Measurements from ENCODE around the gene MPZL1.
A peak's percentile ranks its signal among the peaks of the same experiment; 100 is the strongest.
"Not testable (repeated sequence)": the region's sequence is repeated elsewhere in the genome, so short reads cannot be mapped to it uniquely, and the experiment has no call there.

Gene MPZL1

DNA sequence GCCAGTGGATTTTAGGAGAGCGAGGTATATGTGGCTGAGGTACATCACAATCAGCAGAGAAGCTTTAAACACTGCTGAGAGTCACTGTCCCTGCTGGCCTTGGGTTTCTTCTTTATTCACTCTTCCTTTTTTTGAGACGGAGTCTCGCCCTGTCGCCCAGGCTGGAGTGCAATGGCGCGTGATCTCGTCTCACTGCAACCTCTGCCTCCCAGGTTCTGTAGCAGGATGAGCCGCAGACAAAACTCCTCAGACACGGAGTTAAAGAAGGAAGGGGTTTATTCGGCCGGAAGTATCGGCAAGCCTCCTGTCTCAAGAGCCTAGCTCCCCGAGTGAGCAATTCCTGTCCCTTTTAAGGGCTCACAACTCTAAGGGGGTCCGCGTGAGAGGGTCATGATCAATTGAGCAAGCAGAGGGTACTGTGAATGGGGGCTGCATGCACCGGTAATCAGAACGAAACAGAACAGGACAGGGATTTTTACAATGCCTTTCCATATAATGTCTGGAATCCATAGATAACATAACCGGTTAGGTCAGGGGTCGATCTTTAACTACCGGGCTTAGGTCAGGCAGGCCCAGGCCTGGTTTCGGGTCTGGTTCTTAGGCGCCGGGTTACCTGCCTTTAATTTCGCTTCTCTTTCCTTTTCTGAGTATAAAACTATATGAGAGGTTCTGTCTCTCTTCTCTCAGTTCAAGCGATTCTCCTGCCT lies 1.9 kb upstream of the MPZL1 start:
- not testable (repeated sequence) for DNase-seq

DNA sequence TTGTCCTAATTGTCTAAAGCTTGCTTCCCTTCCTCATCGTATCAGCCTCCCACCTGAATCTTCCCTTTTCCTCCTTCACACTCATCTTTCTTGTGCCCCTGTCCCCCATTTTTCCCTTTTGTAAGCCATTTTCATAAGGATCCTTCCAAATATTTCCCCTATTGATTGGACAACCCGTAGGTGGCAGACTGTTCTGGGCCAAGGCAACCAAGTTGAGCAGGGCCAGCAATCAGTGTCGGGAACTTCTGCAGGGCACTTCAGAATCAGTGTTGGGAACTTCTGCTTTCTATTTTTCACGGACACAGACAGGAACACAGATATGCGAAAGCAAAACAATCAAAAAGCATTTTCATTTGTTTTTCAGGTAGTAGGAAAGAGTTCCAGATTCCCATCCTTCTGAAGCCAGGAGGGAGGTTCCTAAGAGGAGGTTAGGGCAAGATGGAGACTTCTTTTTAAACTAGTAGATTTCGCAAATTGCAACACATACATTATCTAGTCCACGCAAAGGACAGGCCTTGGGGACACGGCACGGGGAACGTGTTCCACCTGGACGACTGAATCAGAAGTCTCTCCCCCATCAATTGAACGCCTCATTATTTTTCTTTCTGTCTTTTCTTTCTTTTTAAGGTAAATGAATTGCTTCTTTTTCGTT lies 691 bp upstream of the MPZL1 start:
- DNase-seq, result no peak

DNA sequence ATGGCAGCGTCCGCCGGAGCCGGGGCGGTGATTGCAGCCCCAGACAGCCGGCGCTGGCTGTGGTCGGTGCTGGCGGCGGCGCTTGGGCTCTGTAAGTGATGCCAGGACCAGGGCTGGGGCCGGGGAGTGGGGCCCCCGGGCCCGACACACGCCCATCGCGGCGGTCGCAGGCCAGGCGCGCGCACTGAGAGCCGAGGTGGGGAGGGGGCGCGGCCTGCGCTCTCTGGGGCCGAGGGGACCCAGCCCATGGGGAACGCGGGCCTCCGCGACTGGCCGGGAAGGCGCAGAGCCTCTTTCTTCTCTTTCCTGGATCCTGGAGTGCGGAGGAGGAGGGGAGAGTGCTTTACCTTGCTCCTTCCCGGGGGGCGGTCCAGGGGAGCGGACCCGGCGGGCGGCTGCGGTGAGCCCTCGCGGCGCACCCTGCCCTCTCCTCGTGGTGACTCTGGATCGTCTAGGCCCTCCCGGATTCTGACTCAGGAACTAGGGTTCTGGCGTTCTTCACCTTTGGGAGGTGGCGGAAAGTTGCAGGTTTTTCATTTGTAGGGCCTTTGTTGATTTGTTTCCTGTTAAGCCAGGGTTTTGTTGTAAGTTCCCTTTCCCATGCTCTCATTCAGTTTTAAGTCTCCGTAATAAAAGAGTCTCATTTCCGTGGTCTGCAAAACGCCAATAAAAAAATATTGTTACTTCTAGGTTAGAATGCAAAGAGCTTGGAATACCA lies 529 bp downstream of the MPZL1 start:
- DNase-seq, result peak; percentile 13 to 19

DNA sequence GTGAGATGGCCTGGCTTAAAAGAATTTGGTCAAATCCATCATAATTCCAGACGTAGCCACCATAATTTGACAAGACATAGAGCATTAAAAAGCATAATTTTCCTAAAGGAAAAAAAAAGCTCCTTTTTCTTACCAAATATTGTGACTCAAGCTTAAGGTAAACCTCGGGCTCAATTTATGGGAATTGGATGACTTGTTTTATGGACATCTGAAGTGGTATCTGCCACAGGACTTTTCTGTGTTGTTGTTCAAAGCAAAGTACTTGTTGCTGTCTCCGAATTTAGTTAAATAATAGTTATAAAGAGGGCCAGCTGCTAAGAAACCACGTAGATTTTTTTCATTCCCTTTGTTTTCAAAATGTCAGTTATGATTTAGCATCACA lies 1.1 kb downstream of the MPZL1 start:
- no peak for DNase-seq

DNA sequence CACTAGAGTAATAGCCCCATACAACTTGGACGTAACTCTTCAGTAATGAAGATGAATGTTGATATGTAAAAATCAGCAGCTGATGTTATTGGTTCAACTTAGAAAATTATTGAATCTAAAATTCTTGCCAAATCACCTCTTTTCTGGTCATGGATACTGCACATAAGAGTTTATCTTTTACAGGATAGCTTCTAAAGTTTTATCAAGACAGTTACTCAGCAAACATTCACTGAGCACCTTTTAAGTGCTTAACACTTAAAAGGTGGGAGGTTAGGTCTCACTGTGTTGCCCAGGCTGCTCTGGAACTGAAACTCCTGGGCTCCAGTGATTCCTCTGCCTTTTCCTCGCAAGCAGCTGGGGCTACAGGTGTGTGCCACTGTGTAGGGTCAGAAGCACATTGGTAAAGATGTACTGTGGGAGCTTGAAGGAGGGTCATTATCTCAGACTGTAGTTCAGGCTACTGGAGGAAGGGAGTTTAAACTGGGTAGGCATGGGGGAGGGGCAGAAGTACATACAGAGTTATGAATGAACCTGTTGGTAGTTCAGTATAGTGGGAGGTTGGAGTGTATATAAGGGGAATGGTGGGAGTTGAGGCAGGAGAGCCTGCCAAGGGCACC lies 2.0 kb downstream of the MPZL1 start:
- DNase-seq, result no peak

DNA sequence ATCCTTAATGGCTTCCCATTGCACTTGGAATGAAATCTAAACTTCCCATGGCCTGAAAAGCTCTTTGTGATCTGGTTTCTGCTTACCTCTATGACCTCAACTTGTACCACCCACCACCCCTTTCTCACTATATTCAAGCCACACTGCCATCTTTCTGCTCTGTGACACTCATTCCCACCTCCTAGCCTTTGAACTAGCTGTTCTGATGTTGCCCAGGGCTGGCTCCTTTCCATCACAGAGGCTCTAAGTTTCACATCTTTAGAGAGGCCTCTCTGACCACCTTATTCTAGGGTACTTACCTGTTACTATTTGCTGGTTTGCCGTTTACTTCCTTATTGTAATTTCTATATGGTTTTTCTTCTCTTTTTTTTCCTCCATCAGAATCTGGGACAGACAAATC lies 4.2 kb downstream of the MPZL1 start:
- DNase-seq, result no peak

DNA sequence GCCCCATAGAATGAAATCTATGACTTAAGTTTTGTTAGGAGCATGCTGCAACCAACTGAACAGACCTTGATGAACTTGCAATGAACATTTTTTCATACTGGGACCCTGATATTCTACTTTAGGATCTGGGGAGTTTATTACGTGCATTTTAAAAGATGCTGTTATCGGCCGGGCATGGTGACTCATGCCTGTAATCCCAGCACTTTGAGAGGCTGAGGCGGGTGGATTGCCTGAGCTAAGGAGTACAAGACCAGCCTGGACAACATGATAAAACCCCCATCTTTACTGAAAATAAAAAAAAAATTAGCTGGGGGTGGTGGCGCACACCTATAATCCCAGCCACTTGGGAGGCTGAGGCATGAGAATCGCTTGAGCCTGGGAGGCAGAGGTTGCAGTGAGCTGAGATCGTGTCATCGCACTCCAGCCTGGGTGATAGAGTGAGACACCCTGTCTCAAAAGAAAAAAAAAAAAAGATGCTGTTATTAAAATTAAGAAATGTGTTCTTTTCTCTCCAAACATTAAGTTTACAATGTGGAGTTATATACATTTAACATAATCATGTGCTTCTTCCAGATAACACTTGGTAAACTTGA lies 7.1 kb downstream of the MPZL1 start:
- DNase-seq, result no peak

DNA sequence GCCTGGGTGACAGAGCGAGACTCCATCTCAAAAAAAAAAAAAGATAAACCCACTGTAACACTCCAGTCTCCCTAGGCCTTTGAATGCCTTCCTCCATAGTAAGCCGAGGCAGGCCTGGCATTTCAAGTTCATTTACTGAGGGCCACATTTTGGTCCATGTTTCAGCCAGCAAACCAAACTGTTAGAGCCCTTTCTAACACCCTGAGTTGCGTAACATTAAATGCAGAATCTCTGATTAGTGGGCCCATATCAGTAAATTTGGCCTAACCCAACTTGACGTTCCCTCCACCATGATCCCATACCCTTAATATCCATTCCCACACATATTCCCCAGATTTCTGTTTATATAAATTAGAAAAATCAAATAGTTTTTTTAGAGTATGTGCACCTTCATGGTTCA lies 12.4 kb downstream of the MPZL1 start:
- no peak for DNase-seq

DNA sequence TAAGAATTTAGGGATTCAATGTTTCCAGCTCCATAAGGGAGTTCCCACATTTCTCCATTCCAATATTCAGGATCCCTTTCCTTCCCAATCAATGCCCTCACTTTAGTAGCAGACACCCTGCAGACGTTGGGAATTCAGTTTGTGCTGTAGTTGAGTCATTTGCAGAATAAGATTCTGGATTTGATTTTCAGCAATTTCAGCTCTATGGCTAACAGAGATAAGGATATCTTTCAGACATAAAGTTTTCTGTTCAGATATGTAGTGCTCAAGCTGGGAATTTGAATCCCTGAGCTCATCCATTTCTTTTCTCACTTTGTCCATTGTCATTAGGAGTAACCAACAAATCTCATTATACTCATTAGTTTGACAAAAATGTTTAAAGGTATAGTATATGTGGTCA lies 13.1 kb downstream of the MPZL1 start:
- DNase-seq, result no peak

DNA sequence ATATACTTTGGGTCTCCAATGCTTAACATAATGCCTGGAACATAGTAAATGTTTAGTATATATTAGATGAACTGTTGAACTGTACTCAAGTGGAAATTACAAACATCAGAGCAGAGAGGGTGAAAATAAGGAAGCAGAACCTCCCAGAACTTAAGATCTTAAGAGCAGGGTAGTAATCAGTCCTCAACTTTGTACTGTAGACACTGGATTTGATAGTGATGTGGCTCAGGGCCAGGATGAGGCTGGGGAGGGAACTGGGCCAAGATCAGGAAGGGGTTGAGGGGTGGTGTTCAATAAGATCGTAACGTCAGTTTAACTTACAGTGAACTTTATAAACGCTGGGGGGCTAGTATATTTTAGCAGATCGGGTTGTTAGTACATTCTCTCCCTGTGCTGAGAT lies 15.4 kb downstream of the MPZL1 start:
- DNase-seq, result no peak

DNA sequence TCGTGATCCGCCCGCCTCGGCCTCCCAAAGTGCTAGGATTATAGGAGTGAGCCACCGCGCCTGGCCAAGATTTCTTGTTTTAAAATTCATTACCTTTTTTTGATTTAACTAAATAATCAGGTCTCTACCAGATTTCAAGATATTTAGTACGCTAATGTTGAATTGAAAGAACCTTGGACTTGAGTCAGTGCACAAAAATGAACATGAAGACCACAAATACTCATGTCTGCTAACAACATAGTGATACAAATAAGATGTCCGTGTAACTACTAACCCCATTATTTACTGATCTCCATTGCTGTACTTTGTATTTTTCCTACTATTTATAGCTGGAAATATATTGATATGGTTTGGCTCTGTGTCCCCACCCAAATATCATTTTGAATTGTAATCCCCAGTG lies 16.4 kb downstream of the MPZL1 start:
- no peak for DNase-seq

DNA sequence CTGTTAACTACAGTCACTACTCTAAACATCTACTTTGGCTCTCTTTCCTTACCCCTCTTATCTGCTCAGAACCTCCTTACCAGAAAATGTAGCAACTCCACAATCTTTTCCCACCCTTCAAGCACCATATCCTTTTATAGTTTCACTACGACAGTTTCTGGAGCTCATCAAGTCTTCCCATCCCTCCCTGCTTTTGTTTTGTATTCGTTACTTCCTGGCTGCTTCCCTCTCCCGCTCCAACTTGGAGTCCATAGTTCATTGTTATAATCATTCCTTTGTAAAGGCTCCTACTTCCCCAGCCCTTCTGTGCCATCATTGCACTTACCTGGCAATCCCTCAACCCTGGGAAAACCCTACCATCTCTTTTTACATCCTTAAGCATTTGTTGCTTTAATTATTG lies 18.0 kb downstream of the MPZL1 start:
- DNase-seq, result no peak

DNA sequence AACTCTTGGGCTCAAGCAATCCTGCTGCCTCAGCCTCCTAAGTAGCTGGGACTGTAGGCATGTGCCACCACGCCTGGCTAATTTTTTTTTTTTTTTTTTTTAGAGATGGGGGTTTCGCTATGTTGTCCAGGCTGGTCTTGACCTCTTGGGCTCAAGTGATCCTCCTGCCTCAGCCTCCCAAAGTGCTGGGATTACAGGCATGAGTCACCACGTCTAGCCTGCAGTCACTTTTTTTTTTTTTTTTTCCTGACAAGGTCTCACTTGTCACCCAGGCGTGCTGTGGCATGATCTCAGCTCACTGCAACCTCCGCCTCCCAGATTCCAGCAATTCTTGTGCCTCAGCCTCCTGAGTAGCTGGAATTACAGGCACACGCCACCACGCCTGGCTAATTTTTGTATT lies 19.3 kb downstream of the MPZL1 start:
- DNase-seq, result not testable (repeated sequence)

DNA sequence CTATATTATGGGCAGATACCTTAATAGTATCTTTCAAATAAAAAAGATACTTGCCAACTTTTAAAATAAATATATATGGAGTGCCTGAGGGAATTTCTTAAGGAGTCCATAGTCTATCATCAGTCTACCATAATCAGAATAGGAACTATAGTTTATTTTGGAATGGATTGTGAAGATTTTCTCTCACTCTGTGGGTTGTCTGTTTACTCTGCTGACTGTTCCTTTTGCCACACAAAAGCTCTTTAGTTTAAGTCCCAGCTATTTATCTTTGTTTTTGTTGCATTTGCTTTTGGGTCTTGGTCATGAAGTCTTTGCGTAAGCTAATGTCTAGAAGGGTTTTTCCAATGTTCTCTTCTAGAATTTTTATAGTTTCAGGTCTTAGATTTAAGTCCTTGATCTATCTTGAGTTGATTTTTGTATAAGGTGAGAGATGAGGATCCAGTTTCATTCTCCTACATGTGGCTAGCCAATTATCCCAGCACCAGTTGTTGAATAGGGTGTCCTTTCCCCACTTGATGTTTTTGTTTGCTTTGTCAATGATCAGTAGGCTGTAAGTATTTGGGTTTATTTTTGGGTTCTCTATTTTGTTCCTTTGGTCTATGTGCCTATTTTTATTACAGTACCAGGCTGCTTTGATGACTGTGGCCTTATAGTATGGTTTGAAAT lies 20.7 kb downstream of the MPZL1 start:
- not testable (repeated sequence) for DNase-seq

DNA sequence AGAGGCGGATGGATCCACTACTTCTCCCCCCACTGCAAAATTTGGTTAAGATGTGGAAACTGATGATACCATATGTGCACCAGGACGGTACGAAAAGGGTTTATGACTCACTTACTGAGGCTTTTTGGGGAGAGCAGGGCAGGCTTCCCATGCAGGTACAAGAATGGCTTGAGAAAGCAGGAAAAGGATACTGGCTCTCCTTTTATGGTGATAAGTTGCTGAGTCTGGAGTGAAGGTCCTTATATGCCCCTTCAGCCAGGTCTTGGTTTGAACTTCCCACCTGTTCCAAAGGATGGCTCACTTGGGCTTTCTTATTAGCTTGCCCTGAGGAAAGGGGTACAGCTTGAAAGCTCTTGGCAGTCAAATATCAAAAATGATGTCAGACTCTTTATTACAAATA lies 23.1 kb downstream of the MPZL1 start:
- DNase-seq, result no peak

DNA sequence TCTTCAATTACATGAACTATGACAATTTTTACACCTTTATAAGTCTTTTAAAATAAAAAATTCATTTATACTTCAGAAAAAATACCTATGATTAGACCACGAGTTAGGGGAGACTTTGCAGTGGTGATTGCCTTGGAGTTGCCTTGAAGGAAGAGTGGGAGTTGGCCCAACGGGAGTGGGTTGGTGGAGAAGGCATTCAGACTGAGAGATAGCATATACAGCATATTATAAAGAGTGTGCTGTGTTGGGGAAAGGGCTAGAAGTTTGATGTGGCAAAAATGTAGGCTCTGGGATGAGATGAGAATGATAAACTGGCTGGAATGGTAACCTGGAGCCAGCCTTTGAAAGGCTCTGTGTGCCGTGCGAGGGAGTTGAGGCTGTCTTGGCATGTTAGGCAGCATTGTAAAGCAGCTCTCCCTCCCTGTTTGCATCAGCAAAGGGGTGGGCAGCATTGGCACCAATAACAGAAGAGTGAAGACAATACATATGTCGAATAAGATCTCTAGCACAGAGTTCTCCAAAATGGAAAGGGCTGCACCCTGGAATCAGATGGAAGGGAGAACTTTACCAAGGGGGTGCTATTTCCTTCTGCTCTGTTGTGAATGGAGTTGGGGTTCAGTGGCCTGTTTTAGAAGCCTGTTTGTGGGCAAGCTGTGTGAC lies 24.4 kb downstream of the MPZL1 start:
- DNase-seq, result no peak

DNA sequence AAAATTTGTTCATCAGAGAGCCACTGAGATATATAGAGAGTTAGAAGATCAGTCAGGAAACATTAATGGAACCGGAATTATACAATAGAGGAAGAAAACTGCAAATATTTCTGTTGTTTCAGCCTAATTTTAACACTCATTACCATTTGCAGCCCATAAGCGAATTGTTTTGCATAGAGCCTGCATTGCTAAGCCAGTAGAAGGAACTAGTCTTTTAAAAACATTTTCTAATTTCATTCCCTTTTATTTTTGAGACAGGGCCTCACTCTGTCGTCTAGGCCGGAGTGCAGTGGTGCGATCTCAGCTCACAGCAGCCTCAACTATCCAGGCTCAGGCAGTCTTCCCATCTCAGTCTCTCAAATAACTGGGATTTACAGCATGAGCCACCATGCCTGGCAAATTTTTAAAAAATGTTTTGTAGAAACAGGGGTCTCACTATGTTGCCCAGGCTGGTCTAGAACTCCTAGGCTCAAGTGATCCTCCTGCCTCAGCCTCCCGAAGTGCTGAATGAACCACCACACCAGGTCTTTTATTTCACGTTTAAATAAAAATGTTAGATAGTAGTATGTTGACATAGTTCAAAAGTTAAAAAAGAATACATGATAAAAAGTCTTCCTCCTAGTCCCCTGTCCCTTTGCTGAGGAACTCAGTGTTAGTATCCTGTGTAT lies 25.3 kb downstream of the MPZL1 start:
- DNase-seq, result no peak

DNA sequence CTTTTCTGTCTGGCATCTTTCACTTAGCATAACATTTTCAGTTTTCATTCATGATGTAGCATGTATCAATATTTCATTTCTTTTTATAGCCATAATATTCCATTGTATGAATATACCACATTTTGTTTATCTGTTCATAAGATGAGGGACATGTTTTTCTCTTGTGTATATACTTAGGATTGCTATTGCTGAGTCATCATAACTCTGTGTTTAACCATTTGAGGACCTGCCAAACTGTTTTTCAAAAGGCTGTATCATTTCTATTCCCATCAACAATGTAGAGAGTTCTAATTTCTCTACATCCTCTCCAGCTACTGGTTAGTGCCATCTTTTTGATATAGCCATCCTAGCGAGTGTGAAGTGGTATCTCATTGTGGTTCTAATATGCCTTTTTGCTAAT lies 26.2 kb downstream of the MPZL1 start:
- DNase-seq, result no peak

DNA sequence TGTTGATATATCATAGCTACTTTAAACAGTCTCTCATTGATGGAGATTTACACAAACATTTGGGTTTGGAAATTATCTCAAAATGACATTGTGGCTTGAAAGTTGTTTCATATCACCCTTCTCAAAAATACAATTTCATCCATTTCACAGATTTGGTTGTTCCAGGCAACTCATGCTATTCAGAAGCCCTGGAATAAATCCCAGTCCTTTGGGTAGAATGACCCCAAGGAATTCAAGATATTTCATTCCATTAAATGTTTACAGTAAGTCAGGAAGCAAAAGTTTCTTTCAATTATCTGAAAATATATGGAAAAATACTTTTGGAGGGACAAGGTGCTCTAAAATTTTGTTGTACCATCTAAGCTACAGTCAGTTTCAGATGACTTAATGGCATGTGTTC lies 27.1 kb downstream of the MPZL1 start:
- no peak for DNase-seq

DNA sequence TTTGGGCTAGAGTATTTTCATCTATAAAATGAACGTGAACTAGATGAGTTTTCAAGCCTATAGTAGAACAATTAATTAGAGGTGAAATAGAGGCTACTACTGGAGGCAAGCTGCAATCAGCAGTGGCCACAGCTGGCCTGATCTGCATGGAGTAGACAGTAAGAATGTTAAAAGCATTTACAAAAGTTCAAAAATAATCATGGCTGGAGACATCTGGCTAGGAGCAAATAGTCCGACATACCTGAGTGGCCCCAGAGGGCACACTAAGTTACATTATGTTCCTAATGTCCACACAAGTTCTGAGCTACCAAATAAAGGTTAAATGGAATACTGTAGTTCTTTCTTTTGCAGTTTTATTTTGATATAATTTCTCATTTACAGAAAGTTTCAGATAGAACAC lies 28.0 kb downstream of the MPZL1 start:
- DNase-seq, result no peak

DNA sequence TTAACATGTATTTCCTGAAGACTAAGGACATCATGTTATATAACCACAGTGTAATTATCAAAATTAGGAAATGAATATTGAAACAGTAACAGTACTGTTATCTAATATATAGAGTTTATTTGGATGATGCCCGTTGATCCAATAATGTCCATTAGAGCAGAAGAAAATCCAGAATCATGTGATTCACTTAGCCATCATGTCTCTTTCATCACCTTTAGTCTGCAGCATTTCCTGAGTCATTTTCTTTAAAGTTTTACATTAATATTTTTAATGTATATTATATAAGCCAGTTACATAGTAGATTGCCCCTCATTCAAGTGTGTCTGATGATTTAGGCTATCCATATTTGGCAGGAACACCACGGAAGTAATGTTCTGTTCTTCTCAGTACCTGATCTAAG lies 28.9 kb downstream of the MPZL1 start:
- DNase-seq, result no peak

DNA sequence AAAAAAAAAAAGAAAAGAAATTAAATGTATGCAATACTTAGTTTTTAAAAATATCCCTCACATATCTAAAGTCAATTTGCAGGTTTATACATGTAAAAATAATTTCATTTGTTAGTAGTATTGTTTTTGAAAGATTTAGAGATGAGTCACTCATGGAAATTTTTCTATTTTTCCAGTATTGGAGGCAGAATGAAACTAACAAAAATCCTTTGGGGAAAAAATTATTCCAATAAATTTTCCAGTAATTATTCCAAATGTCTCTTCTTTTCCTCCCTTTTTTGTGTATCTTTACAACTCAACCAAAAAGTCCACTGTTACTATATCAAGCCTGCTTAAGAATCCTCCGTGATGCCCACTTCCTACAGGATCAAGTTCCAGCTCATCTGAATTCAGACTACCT lies 29.9 kb downstream of the MPZL1 start:
- DNase-seq, result no peak
